ENCODE measurements around the gene NECTIN4.

Gene NECTIN4

GRCh38 chr1:161039154-161039545 is 50.2 kb downstream of the NECTIN4 start:
- Histone ChIP-seq H3K4me3 (ENCODE audit: low read depth in 1 of 2, low read length in 2 of 2) (peak overlapping the region; percentile 61 to 91; a peak in 3 of 4 replicates), H3K27me3 (ENCODE audit: insufficient read depth, low read length, poor library complexity) (no peaks in the 10 kb centered on the region), H3K4me1 (ENCODE audit: insufficient read depth, low read length) (peaks cover 64% of the 10 kb centered on the region), H3K36me3 (ENCODE audit: insufficient read depth, low read length) (peaks cover 43% of the 10 kb centered on the region), H3K79me2 (ENCODE audit: insufficient read depth, low read length) (peaks cover 41% of the 10 kb centered on the region), H3K27ac (ENCODE audit: low read length) (peak overlapping the region; percentile 78), H4K20me1 (ENCODE audit: insufficient read depth, low read length) (no peaks in the 10 kb centered on the region), H3K9me3 (ENCODE audit: insufficient read depth, low read length, severe bottlenecking) (no peaks in the 10 kb centered on the region), H3K4me2 (ENCODE audit: insufficient read depth, low read length) (peak overlapping the region; percentile 90), H2AFZ (ENCODE audit: low read depth, low read length) (peak overlapping the region; percentile 90), H3K9ac (ENCODE audit: low read depth, low read length) (peak overlapping the region; percentile 78)
- DNase-seq = no peak
- no peak for TF ChIP-seq EZH2 (IDR thresholded peaks at IDR 0.05; ENCODE audit: borderline replicate concordance, low read depth, low read length, severe bottlenecking)
- no peak for TF ChIP-seq CTCF (IDR thresholded peaks at IDR 0.05; ENCODE audit: borderline replicate concordance, extremely low read depth, low read length, poor library complexity, severe bottlenecking)
- ATAC-seq (ENCODE audit: insufficient read depth, low read depth) = no peak

GRCh38 chr1:161038523-161039153 is 50.7 kb downstream of the NECTIN4 start, which contains the start of gene TSTD1:
TSS of gene TSTD1 (minus strand) at chr1:161038964. CDS start at chr1:161038889, 75 bp downstream.
- TF ChIP-seq CTCF (IDR thresholded peaks at IDR 0.05; ENCODE audit: borderline replicate concordance, extremely low read depth, low read length, poor library complexity, severe bottlenecking) (peak; percentile 26), EZH2 (IDR thresholded peaks at IDR 0.05; ENCODE audit: borderline replicate concordance, low read depth, low read length, severe bottlenecking) (no peak)
- Histone ChIP-seq H3K4me2 (ENCODE audit: insufficient read depth, low read length) (peak within 1 kb of the TSS; percentile 90), H3K4me1 (ENCODE audit: insufficient read depth, low read length) (peaks cover 59% of the 10 kb centered on the region), H3K27me3 (ENCODE audit: insufficient read depth, low read length, poor library complexity) (no peaks in the 10 kb centered on the region), H2AFZ (ENCODE audit: low read depth, low read length) (peak within 1 kb of the TSS; percentile 90), H3K36me3 (ENCODE audit: insufficient read depth, low read length) (peaks cover 43% of the 10 kb centered on the region), H3K9me3 (ENCODE audit: insufficient read depth, low read length, severe bottlenecking) (no peaks in the 10 kb centered on the region), H3K27ac (ENCODE audit: low read length) (peak within 1 kb of the TSS; percentile 78), H3K4me3 (ENCODE audit: low read depth in 1 of 2, low read length in 2 of 2) (peak within 1 kb of the TSS; percentile 61 to 91), H3K79me2 (ENCODE audit: insufficient read depth, low read length) (peaks cover 37% of the 10 kb centered on the region), H3K9ac (ENCODE audit: low read depth, low read length) (peak within 1 kb of the TSS; percentile 78), H4K20me1 (ENCODE audit: insufficient read depth, low read length) (no peaks in the 10 kb centered on the region)
- ATAC-seq (ENCODE audit: insufficient read depth, low read depth) = peak; percentile 94
- peak; percentile 89 for DNase-seq

- DNase-seq (no peak), ATAC-seq (ENCODE audit: insufficient read depth, low read depth) (no peak)
- Histone ChIP-seq H3K9me3 (ENCODE audit: insufficient read depth, low read length, severe bottlenecking) (no peaks in the 10 kb centered on the region), H3K36me3 (ENCODE audit: insufficient read depth, low read length) (peaks cover 37% of the 10 kb centered on the region), H4K20me1 (ENCODE audit: insufficient read depth, low read length) (no peaks in the 10 kb centered on the region), H3K27me3 (ENCODE audit: insufficient read depth, low read length, poor library complexity) (no peaks in the 10 kb centered on the region), H2AFZ (ENCODE audit: low read depth, low read length) (peak overlapping the region; percentile 90), H3K4me3 (ENCODE audit: low read depth in 1 of 2, low read length in 2 of 2) (peak overlapping the region; percentile 61 to 91), H3K27ac (ENCODE audit: low read length) (peak overlapping the region; percentile 78), H3K4me1 (ENCODE audit: insufficient read depth, low read length) (peaks cover 53% of the 10 kb centered on the region), H3K9ac (ENCODE audit: low read depth, low read length) (peak overlapping the region; percentile 78), H3K4me2 (ENCODE audit: insufficient read depth, low read length) (peak overlapping the region; percentile 90), H3K79me2 (ENCODE audit: insufficient read depth, low read length) (peaks cover 30% of the 10 kb centered on the region)
- TF ChIP-seq EZH2 (IDR thresholded peaks at IDR 0.05; ENCODE audit: borderline replicate concordance, low read depth, low read length, severe bottlenecking) (no peak), CTCF (IDR thresholded peaks at IDR 0.05; ENCODE audit: borderline replicate concordance, extremely low read depth, low read length, poor library complexity, severe bottlenecking) (no peak)
These were observed 51.5 kb downstream of the NECTIN4 start for GRCh38 chr1:161037661-161038522.
